ENCODE results near the gene ITGB2.
"Not testable (repeated sequence)": the region's sequence is repeated elsewhere in the genome, so short reads cannot be mapped to it uniquely, and the experiment has no call there.

ITGB2 gene

GRCh38 chr21:44880405-44881197 is 40.1 kb downstream of the ITGB2 start:
- DNase-seq: peak; percentile 83 to 97 (median 95)

- DNase-seq: not testable (repeated sequence)
Observed at GRCh38 chr21:44879238-44879637, 41.5 kb downstream of the ITGB2 start.

- peak; percentile 84 to 94 (median 91) for DNase-seq
Observed at GRCh38 chr21:44878053-44878982, 42.4 kb downstream of the ITGB2 start.

GRCh38 chr21:44876849-44877575 is 43.7 kb downstream of the ITGB2 start:
- no peak for DNase-seq

- DNase-seq: peak; percentile 67 to 85 (median 78)
Observed at GRCh38 chr21:44875316-44875700, 45.4 kb downstream of the ITGB2 start.

- peak; percentile 68 to 77 (median 72) for DNase-seq
Observed at GRCh38 chr21:44874497-44875315, 46.0 kb downstream of the ITGB2 start.

- no peak for DNase-seq
Observed at GRCh38 chr21:44874240-44874496, 46.5 kb downstream of the ITGB2 start.

- peak; percentile 99 to 100 (median 100) for DNase-seq
Observed at GRCh38 chr21:44873356-44874239, 47.1 kb downstream of the ITGB2 start, which contains the start of gene PTTG1IP. Gene PTTG1IP (minus strand): TSS chr21:44873690. CDS start chr21:44873616, 74 bp downstream.

GRCh38 chr21:44872649-44873355 is 47.9 kb downstream of the ITGB2 start:
- DNase-seq: peak; percentile 80 to 86 (median 83)

GRCh38 chr21:44872323-44872648 is 48.4 kb downstream of the ITGB2 start:
- no peak for DNase-seq

- DNase-seq: peak; percentile 80 to 86 (median 86)
Observed at GRCh38 chr21:44871576-44872269, 49.0 kb downstream of the ITGB2 start.

- DNase-seq: peak in 1 of 3 donors; percentile 29
Observed at GRCh38 chr21:44870748-44871495, 49.8 kb downstream of the ITGB2 start.

GRCh38 chr21:44869781-44870747 is 50.6 kb downstream of the ITGB2 start:
- peak; percentile 58 to 71 (median 61) for DNase-seq

GRCh38 chr21:44868707-44869106 is 52.0 kb downstream of the ITGB2 start:
- DNase-seq: no peak

GRCh38 chr21:44867999-44868700 is 52.5 kb downstream of the ITGB2 start:
- peak in 1 of 3 donors; percentile 39 for DNase-seq

GRCh38 chr21:44867464-44867863 is 53.2 kb downstream of the ITGB2 start:
- no peak for DNase-seq

GRCh38 chr21:44866780-44867179 is 53.9 kb downstream of the ITGB2 start:
- DNase-seq: no peak

Measured in suppressor macrophage treated with lipopolysaccharide for 1 hour (primary cell).